Mucosa of rectum (tissue), 2 donors: ENCODE data around the gene LRRC32.

ENCODE experiments used
- H3K27ac ChIP-seq, 2 donors: one replicate each; pipeline ENCODE4 v1.7.0; 2013; ENCODE audit warnings: inconsistent platforms in 2 of 2, low read depth in 2 of 2, low read length in 2 of 2
- H3K27me3 ChIP-seq, 2 donors: one replicate each; pipeline ENCODE4 v1.7.0; 2013; ENCODE audit warnings: low read length in 2 of 2; ENCODE audit not compliant: control insufficient read depth in 2 of 2, insufficient read depth in 2 of 2
- H3K36me3 ChIP-seq, 2 donors: one replicate each; pipeline ENCODE4 v1.7.0; 2013; ENCODE audit warnings: low read length in 2 of 2; ENCODE audit not compliant: control insufficient read depth in 2 of 2, insufficient read depth in 2 of 2
- H3K4me1 ChIP-seq, 2 donors: one replicate each; pipeline ENCODE4 v1.7.0; 2013; ENCODE audit warnings: low read length in 2 of 2, mild to moderate bottlenecking in 1 of 2; ENCODE audit not compliant: control insufficient read depth in 2 of 2, insufficient read depth in 2 of 2
- H3K4me3 ChIP-seq, 2 donors: one replicate each; pipeline ENCODE4 v1.7.0; 2013; ENCODE audit warnings: low read length in 2 of 2
- H3K9ac ChIP-seq, 2 donors: one replicate each; pipeline ENCODE4 v1.7.0; 2013; ENCODE audit warnings: low read length in 2 of 2, low read depth in 1 of 2, mild to moderate bottlenecking in 1 of 2
- H3K9me3 ChIP-seq, 2 donors: one replicate each; pipeline ENCODE4 v1.7.0; 2013; ENCODE audit warnings: low read length in 2 of 2; ENCODE audit not compliant: control insufficient read depth in 2 of 2
- donor health status: healthy.
- donor health status: Normal muscosa, but diverticular disease.

LRRC32 gene

DNA sequence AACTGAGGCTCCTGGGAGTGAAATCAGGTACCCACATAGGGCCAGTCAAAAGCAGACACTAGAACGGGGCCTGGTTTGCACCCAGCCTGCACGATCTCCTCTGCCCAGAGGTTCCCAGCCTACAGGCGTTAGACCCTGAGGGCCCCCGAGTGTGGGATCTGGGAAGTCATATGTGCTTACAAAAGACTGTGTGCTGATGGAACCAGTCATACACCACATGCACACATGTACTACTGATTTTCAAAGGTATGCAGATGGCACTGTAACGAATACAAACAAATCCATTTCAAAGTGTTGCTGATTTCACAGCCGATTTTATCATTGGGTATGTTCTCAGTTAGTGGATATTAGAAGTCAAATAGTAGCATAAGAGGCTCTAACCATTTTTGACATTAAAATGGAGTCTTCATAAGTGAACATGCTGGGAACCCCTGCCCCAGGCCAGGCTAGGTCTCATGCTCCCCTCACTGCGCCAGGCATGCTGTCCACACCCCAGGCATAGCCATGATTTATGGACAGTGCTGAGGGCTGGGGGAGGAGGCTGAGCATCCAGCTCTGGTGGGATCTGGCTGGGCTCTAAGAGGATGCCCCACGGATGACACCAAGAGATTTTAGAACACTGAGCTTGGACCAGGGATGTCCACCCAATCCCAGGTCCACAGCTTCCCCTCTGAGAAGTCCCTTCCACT is 38.6 kb upstream of the LRRC32 start:
- H3K9me3 ChIP-seq = no peaks in the 10 kb centered on the region
- no peak overlapping the region for H3K27ac ChIP-seq
- H3K9ac ChIP-seq = no peak overlapping the region
- H3K4me1 ChIP-seq = no peaks in the 10 kb centered on the region
- peaks cover 0 to 3% of the 10 kb centered on the region in 2 donors for H3K27me3 ChIP-seq
- H3K36me3 ChIP-seq = no peaks in the 10 kb centered on the region
- no peak overlapping the region for H3K4me3 ChIP-seq

DNA sequence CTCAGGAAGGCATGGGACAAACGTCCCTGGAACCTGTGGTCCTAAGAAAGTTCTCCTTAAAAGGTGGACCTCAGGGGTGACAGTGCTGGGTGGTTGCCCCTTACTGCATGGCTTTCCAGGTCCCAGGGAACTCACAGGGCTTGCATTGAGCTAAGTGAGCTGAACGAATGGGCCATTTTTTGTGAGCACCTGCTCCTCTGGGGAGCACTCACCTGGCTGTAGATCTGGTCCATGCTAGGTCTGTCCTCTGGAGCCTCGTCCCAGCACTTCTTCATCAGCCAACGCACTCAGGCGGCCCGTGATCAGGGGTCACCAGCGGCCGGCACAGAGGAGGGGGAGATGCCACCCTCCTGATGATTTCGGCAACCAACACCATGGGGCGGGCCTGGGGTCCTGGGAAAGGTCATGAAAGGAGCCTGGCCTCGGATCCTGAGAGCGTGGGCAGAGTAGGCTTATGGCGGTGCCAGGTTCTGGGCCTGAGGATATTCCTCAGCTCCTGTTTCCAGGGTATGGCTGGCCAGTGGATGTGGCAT is 36.8 kb upstream of the LRRC32 start:
- Histone ChIP-seq H3K36me3 (no peaks in the 10 kb centered on the region), H3K27ac (no peak overlapping the region), H3K4me1 (no peaks in the 10 kb centered on the region), H3K9me3 (no peaks in the 10 kb centered on the region), H3K27me3 (no peaks in the 10 kb centered on the region), H3K4me3 (no peak overlapping the region), H3K9ac (no peak overlapping the region)

DNA sequence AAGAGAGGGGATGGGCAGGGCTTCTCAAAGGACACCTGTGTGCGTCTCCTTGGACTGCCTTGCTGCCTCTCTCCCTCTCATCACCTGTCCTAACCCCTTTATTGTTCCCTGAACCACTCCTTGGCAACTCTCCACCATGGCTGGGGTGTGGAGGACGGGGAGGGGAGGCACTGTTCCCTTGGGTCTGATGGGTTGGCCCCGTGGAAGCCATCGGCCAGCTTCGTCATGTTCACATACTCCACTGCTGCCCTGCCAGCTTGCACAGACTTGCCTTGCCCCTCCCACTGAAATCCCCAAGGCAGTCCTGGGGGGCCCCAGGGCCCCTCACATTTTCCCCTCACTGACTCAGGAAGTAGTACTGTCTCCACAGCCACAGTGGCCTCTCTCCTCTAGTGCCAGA is 36.1 kb upstream of the LRRC32 start:
- Histone ChIP-seq H3K9ac (no peak overlapping the region), H3K9me3 (no peaks in the 10 kb centered on the region), H3K4me3 (no peak overlapping the region), H3K27me3 (no peaks in the 10 kb centered on the region), H3K4me1 (no peaks in the 10 kb centered on the region), H3K36me3 (no peaks in the 10 kb centered on the region), H3K27ac (no peak overlapping the region)

DNA sequence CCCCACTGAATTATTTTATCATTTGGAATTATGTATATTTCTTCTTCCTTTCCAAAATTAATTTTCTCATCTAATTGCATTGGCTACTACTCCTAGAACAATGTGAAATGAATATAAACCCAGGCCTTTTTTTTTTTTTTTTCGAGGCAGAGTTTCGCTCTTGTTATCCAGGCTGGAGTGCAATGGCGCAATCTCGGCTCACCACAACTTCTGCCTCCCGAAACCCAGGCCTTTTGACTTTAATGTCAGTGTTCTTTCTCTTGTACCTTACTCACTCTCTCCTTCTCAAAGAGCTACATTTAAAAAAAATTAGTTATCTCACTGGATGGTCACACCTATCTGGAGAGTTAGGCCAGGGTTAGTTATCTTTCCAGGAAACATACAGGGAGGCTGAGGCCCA is 35.3 kb upstream of the LRRC32 start:
- H3K36me3 ChIP-seq = no peaks in the 10 kb centered on the region
- H3K27me3 ChIP-seq = no peaks in the 10 kb centered on the region
- no peaks in the 10 kb centered on the region for H3K4me1 ChIP-seq
- H3K9me3 ChIP-seq = no peaks in the 10 kb centered on the region
- no peak overlapping the region for H3K27ac ChIP-seq
- H3K9ac ChIP-seq = no peak overlapping the region
- no peak overlapping the region for H3K4me3 ChIP-seq

DNA sequence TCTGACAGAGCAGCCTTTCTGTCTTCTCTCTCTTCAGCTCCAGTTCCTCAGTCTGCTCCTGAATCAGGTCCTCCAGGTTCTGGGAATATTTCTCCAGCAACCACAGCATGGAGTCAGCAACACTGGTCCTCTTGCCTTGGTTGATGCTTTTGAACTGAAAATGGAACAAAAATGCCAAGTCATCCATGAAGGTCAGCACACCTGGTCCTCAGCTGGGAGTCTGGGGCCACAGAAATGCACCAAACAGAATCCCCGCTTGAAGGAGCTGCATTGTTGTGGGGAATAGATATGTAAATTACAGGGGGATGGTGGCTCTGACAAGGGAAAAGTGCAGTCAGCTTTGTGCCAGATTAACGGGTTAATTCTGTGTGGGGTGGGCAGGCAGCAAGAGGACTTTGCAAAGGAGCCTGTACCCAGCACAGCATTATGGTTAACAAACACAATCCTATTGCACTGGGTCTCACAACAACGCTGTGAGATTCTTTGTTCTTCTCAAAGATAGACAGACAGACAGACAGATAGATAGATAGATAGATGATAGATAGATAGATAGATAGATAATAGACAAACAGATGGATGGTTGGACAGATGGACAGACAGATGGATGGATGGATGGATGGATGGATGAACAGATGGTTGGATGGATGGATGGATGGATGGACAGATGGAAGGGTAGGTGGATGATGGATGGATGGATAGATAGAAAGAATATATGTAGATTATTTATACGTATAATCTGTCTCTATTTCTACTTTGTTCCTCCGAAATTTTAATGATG is 33.8 kb upstream of the LRRC32 start:
- no peak overlapping the region for H3K27ac ChIP-seq
- no peaks in the 10 kb centered on the region for H3K27me3 ChIP-seq
- no peaks in the 10 kb centered on the region for H3K36me3 ChIP-seq
- no peak overlapping the region for H3K4me3 ChIP-seq
- H3K9ac ChIP-seq = no peak overlapping the region
- no peaks in the 10 kb centered on the region for H3K4me1 ChIP-seq
- H3K9me3 ChIP-seq = no peaks in the 10 kb centered on the region

DNA sequence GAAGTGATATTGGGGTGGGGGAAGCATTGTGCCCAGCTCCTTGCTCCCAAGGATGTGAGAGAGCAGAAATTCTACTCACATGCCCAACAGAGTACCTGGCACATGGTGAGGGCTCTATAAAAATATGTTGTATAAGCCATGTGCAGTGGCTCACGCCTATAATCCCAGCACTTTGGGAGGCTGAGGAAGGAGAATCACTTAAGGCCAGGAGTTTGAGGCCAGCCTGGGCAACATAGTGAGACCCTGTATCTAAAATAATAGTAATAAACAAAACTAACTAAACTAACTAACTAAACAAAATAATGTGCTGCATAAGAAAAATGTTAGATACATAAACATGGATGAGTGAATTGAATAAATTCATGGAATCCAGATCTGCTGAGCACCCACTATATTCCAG is 33.2 kb upstream of the LRRC32 start:
- Histone ChIP-seq H3K27ac (no peak overlapping the region), H3K9ac (no peak overlapping the region), H3K4me3 (no peak overlapping the region), H3K4me1 (no peaks in the 10 kb centered on the region), H3K27me3 (no peaks in the 10 kb centered on the region), H3K36me3 (no peaks in the 10 kb centered on the region), H3K9me3 (no peaks in the 10 kb centered on the region)

DNA sequence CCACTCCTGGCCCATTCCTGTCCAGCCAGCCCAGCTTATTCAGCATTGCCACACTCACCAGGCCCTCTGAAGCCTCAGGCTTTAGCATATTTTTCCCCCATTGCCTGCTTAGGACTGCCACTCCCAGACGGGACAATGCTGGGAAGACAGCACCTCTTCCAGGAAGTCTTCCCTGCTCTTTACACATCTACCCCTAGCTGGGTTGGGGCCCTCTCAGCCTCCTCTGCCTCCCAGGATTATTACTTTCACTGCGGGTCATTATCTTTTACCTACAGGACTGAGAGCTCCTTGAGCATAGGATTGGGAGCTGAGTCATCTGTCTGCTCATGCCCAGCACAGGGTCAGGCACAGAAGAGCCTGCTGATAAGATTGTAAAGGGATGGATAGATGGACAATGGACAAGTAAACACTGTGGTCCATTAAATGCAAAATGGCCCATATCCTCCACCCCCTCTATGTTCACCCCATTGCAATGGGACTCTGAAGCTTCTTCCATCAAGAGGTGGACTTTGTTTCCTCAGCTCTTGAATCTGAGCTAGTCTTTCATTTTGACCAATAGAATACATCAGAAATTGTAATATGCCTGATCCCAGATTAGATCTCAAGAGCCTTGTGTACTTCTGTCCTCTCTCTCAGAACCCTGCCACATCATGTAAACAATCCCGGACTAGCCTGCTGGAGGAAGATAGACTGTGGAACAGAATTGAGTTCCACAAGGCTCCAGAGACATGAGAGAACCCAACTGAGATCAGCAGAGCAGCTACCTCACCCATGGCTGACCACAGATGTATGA is 32.0 kb upstream of the LRRC32 start:
- no peak overlapping the region for H3K27ac ChIP-seq
- no peaks in the 10 kb centered on the region for H3K9me3 ChIP-seq
- H3K4me1 ChIP-seq = no peaks in the 10 kb centered on the region
- no peak overlapping the region for H3K9ac ChIP-seq
- no peaks in the 10 kb centered on the region for H3K27me3 ChIP-seq
- no peaks in the 10 kb centered on the region for H3K36me3 ChIP-seq
- H3K4me3 ChIP-seq = no peak overlapping the region

DNA sequence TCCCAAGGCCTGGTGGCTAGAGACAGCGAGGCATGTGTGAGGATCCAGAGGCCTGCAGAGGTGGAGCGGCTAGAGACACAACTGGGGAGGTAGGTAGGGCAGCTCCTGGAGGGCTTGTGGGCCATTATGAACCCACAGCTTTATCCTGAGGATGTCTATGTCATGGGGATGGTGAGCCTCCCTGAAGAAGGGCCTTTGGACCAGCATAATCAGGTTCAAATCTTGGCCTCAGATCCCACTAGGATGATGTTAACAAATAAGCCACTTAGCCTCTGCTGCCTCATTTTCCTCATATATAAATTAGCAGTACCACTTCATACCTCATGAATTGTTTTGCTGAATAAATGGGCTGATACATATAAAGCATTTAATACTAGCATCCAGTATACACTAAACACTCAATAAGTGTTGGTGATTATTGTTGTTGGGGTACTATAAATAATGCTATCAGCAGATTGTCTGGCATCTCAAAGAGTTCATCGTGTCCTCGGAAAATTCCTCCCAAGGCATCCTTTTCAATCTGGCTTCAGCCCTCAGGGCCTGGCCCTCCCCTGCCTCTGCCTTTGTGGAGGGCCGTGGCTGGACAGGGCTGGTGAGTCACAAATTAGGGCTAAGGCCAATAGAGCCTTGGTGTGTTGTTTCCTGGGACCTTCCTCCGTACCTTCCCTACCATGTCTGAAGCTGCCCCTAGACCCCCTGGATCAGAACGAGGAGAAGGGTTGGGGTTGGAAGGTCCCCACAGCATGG is 30.9 kb upstream of the LRRC32 start:
- no peaks in the 10 kb centered on the region for H3K27me3 ChIP-seq
- no peak overlapping the region for H3K27ac ChIP-seq

DNA sequence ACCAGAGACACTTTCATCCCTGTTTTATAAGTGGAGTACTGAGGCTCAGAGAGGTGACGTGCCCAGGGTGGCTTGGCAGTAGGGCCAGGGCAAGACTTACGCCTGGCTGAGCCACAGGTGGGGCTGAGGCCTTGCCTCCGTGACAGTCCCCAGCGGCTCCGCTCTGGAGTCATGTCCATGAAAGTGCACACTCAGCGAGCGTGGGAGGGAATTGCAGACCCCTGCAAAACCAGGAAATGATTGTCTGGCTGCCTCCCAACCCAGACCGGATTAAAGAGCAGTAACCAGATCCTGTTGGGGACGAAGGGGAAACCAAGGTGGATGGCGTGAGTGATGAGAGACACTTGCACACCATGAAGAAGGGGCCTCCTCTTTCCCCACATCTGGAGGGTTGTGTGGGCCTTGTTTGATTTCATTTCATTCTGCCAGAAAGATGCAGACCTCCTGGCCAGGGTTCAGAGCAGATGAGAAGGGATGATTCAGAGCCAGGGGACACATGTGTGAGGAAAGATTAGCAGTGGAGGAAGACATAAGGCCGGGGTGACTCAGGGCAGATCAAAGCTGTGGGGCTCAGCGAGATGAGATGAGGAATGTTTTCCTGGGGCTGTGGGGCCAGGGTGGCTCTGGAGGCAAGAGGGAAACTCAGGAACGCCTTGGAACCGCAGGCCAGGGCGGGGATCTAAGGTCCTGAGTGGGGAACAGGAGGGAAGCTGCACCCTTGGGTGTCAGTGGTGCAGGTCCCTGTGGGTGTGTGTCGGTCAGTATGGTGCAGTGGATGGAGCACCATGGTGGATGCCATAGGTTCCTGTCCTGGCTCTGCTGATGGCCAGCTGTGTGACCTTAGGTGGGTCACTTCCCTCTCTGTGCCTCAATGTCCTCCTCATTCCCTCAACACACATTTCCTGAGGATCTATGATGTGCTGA is 29.9 kb upstream of the LRRC32 start:
- Histone ChIP-seq H3K9ac (no peak overlapping the region), H3K4me3 (no peak overlapping the region), H3K27ac (no peak overlapping the region), H3K9me3 (no peaks in the 10 kb centered on the region), H3K4me1 (no peaks in the 10 kb centered on the region), H3K36me3 (no peaks in the 10 kb centered on the region), H3K27me3 (no peaks in the 10 kb centered on the region)

More for the DNA sequence above, 30.9 kb upstream of the LRRC32 start:
- H3K9me3 ChIP-seq = no peaks in the 10 kb centered on the region
- no peaks in the 10 kb centered on the region for H3K4me1 ChIP-seq
- H3K36me3 ChIP-seq = no peaks in the 10 kb centered on the region
- H3K4me3 ChIP-seq = no peak overlapping the region
- no peak overlapping the region for H3K9ac ChIP-seq
